ENCODE data around the gene ANO8. TPM values are rescaled to one million over a fixed set of nuclear protein-coding genes. Genes with fewer than 3 reads are reported as not detected.
"Not testable (repeated sequence)": the region's sequence is repeated elsewhere in the genome, so short reads cannot be mapped to it uniquely, and the experiment has no call there.

Gene ANO8
- total RNA-seq, 1 donor from 2014 or later, result 98.8 TPM

- no peak for DNase-seq
- no peak within 1 kb of the TSS for H3K4me3 Mint-ChIP-seq (ENCODE audit: unreplicated experiment)
- no peaks in the 10 kb centered on the region for H3K4me1 Mint-ChIP-seq (ENCODE audit: low read depth, unreplicated experiment)
- H3K36me3 Mint-ChIP-seq (ENCODE audit: unreplicated experiment), result no peaks in the 10 kb centered on the region
- TF ChIP-seq CTCF (IDR thresholded peaks at IDR 0.05; ENCODE audit: partially characterized antibody, unreplicated experiment), result no peak
- H3K27me3 Mint-ChIP-seq (ENCODE audit: unreplicated experiment), result peaks cover 4% of the 10 kb centered on the region
- no peaks in the 10 kb centered on the region for H3K9me3 Mint-ChIP-seq (ENCODE audit: unreplicated experiment)
- H3K27ac Mint-ChIP-seq (ENCODE audit: unreplicated experiment), result no peak within 1 kb of the TSS
Observed at GRCh38 chr19:17376935-17377600, 42.4 kb upstream of the ANO8 start, which contains the start of gene PLVAP. Gene PLVAP, minus strand, starts transcription at chr19:17377342. Its CDS starts 54 bp downstream, at chr19:17377288.

DNA sequence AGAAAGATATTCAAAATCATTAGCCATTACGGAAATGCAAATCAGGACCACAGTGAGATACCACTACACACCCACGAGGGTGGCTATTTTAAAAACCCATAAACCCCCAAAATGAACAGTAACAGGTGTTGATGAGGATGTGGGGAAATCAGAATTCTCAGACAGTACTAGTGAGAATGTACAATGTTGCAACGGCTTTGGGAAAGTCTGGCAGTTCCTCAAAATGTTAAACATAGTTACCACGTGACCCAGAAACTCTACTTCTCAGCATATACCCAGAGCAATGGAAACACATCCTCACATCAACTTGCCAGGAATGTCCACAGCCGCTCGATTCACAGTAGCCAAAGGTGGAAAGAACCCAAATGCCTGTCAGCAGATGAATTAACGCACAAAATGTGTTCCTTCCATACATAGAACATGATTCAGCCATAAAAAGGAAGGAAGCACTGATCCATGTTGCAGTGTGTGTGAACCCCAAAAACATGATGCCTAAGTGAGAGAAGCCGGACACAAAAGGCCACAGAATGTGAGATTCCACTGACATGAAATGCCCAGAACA lies 35.5 kb upstream of the ANO8 start:
- H3K4me3 Mint-ChIP-seq (ENCODE audit: unreplicated experiment), result no peak overlapping the region
- DNase-seq, result no peak
- H3K9me3 Mint-ChIP-seq (ENCODE audit: unreplicated experiment), result no peaks in the 10 kb centered on the region
- TF ChIP-seq CTCF (IDR thresholded peaks at IDR 0.05; ENCODE audit: partially characterized antibody, unreplicated experiment), result no peak
- H3K36me3 Mint-ChIP-seq (ENCODE audit: unreplicated experiment), result no peaks in the 10 kb centered on the region
- no peaks in the 10 kb centered on the region for H3K4me1 Mint-ChIP-seq (ENCODE audit: low read depth, unreplicated experiment)
- H3K27me3 Mint-ChIP-seq (ENCODE audit: unreplicated experiment), result peaks cover 2% of the 10 kb centered on the region
- no peak overlapping the region for H3K27ac Mint-ChIP-seq (ENCODE audit: unreplicated experiment)

- no peak for TF ChIP-seq CTCF (IDR thresholded peaks at IDR 0.05; ENCODE audit: partially characterized antibody, unreplicated experiment)
- no peak overlapping the region for H3K4me3 Mint-ChIP-seq (ENCODE audit: unreplicated experiment)
Observed at GRCh38 chr19:17365361-17365760, 30.7 kb upstream of the ANO8 start.

DNA sequence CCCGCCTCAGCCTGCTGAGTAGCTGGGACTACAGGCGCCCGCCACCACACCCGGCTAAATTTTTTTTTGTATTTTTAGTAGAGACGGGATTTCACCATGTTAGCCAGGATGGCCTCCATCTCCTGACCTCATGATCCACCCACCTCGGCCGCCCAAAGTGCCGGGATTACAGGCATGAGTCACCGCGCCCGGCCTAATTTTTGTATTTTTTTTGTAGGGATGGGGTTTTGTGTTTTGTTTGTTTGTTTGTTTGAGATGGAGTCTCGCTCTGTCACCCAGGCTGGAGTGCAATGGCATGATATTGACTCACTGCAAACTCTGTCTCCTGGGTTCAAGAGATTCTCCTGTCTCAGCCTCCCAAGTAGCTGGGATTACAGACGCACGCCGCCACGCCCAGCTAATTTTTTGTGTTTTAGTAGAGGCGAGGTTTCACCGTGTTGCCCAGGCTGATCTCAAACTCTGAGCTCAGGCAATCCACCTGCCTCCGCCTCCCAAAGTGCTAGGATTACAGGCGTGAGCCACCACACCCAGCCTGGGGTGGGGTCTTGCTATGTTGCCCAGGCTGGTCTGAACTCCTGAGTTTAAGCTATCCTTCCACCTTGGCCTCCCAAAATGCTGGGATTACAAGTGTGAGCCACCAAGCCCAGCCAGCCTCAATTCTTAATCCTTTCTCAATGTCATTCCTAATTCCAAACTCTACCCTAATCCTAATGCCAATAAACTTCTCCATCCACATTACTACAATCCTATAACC lies 29.4 kb upstream of the ANO8 start:
- H3K27me3 Mint-ChIP-seq (ENCODE audit: unreplicated experiment); H3K27ac Mint-ChIP-seq (ENCODE audit: unreplicated experiment); H3K9me3 Mint-ChIP-seq (ENCODE audit: unreplicated experiment); H3K4me1 Mint-ChIP-seq (ENCODE audit: low read depth, unreplicated experiment); H3K36me3 Mint-ChIP-seq (ENCODE audit: unreplicated experiment); DNase-seq: not testable (repeated sequence)
- H3K4me3 Mint-ChIP-seq (ENCODE audit: unreplicated experiment), result peak overlapping the region; percentile 52

More at GRCh38 chr19:17365361-17365760, 30.7 kb upstream of the ANO8 start:
- no peak for DNase-seq
- Mint-ChIP-seq H3K27ac (ENCODE audit: unreplicated experiment) (no peak overlapping the region), H3K27me3 (ENCODE audit: unreplicated experiment) (peaks cover 8% of the 10 kb centered on the region), H3K9me3 (ENCODE audit: unreplicated experiment) (peaks cover 3% of the 10 kb centered on the region), H3K36me3 (ENCODE audit: unreplicated experiment) (no peaks in the 10 kb centered on the region), H3K4me1 (ENCODE audit: low read depth, unreplicated experiment) (no peaks in the 10 kb centered on the region)

DNA sequence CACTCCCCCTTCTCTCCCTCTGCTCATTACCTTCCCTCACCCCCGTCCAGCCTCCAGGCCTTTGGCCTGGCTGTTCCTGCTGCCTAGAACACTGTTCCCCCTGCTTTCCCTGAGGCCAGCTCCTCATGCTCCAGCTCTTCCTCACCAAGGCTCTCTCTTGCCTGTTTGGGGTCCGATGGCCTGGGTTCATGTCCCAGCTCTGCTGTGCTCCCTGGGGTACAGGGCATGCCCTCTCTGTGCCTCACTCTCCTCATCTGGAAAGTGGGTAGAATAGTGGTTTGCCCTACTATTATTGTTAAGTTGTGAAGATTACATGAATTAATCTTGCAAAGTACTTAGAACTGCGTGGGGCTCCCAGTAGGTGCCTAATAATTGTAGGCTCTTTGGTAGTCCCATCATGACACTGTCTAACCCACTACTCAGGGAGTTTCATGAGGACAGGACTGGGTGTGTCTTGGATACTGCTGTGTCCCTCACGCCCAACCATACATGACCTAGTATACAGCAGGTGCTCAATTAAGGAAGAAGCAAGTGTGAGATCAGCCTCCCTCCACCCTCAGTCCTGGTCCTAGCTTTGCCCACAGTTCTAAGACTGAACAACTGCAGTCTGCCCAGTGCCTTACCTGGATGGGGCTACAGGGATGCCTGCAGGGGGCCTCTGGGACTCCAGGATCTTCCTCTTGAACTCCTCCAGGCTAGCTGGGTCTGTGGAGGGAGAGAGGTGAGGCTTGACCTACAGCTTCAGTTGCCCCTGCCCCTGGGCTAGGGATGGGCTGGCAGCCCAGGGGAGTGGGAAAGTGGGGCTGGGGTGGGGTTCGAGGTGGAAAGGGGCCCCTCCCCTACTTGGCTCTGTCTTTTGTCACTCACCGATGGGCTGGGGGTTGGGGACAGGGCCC lies 25.5 kb upstream of the ANO8 start:
- Mint-ChIP-seq H3K27ac (ENCODE audit: unreplicated experiment) (no peak overlapping the region), H3K4me1 (ENCODE audit: low read depth, unreplicated experiment) (no peaks in the 10 kb centered on the region), H3K27me3 (ENCODE audit: unreplicated experiment) (peaks cover 7% of the 10 kb centered on the region), H3K4me3 (ENCODE audit: unreplicated experiment) (no peak overlapping the region), H3K9me3 (ENCODE audit: unreplicated experiment) (peaks cover 6% of the 10 kb centered on the region), H3K36me3 (ENCODE audit: unreplicated experiment) (no peaks in the 10 kb centered on the region)
- no peak for TF ChIP-seq CTCF (IDR thresholded peaks at IDR 0.05; ENCODE audit: partially characterized antibody, unreplicated experiment)
- no peak for DNase-seq

All from glutamatergic neuron (in vitro differentiated cells).